ENCODE measurements around the gene TIAM1.
A peak's percentile ranks its signal among the peaks of the same experiment; 100 is the strongest.

TIAM1 gene

GRCh38 chr21:31294691-31295090 lies 49.4 kb downstream of the TIAM1 start:
- peak overlapping the region in 2 of 11 experiments; percentile 27 to 52; a peak in 3 of 22 replicates for H3K27ac ChIP-seq
- H3K27me3 ChIP-seq, result no peaks in the 10 kb centered on the region
- H3K9me3 ChIP-seq (replicated peaks in 1 of 11), result peaks cover 0 to 17% (median 7%) of the 10 kb centered on the region in 11 experiments; a peak in 14 of 22 replicates
- H3K4me1 ChIP-seq, result peaks cover 0 to 18% (median 0%) of the 10 kb centered on the region in 10 experiments; a peak in 8 of 20 replicates
- no peak for TF ChIP-seq Cebpa-rat (IDR thresholded peaks at IDR 0.05)
- peak overlapping the region in 3 of 11 experiments; percentile 28 to 72 (median 55); a peak in 4 of 22 replicates for H3K4me2 ChIP-seq
- peaks cover 0 to 12% (median 7%) of the 10 kb centered on the region in 11 experiments; a peak in 9 of 22 replicates for H3K36me3 ChIP-seq
- H3K9ac ChIP-seq, result no peak overlapping the region
- no peaks in the 10 kb centered on the region for H4K20me1 ChIP-seq
- no peak overlapping the region for H3K4me3 ChIP-seq

GRCh38 chr21:31293986-31294385 lies 50.1 kb downstream of the TIAM1 start:
- H3K27ac ChIP-seq, result peak overlapping the region in 3 of 11 experiments; percentile 26 to 52 (median 27); a peak in 4 of 22 replicates
- H3K36me3 ChIP-seq, result peaks cover 0 to 12% (median 7%) of the 10 kb centered on the region in 11 experiments; a peak in 8 of 22 replicates
- TF ChIP-seq Cebpa-rat (IDR thresholded peaks at IDR 0.05), result no peak
- no peak overlapping the region for H3K9ac ChIP-seq
- H3K9me3 ChIP-seq (replicated peaks in 1 of 11), result peaks cover 0 to 17% (median 7%) of the 10 kb centered on the region in 11 experiments; a peak in 14 of 22 replicates
- H3K4me1 ChIP-seq, result peaks cover 0 to 23% (median 0%) of the 10 kb centered on the region in 10 experiments; a peak in 8 of 20 replicates
- no peaks in the 10 kb centered on the region for H3K27me3 ChIP-seq
- H3K4me2 ChIP-seq, result peak overlapping the region in 4 of 11 experiments; percentile 40 to 72 (median 60); a peak in 9 of 22 replicates
- no peak overlapping the region for H3K4me3 ChIP-seq
- no peaks in the 10 kb centered on the region for H4K20me1 ChIP-seq

DNA sequence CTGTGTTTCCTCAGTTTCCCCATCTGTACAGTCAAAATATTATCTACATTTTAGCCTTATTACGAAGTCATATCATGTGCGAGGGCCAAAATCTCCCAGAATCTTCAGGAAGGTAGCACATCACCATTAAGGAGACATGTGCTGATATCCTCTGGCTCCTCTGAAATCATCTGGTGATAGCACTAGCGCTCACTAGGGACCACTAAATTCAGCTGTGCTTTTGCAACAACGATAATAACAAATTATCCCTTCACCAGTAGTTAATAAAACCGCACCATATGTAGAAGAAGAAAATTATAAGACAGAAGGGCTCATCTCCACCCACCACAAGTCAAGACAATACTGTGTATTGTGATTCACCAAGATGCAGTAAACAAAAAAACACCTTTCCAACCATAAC lies 53.3 kb downstream of the TIAM1 start:
- TF ChIP-seq Cebpa-rat (IDR thresholded peaks at IDR 0.05), result no peak
- H3K27me3 ChIP-seq, result no peaks in the 10 kb centered on the region
- H3K4me3 ChIP-seq, result no peak overlapping the region
- no peaks in the 10 kb centered on the region for H4K20me1 ChIP-seq
- no peak overlapping the region for H3K4me2 ChIP-seq
- peaks cover 0 to 15% (median 10%) of the 10 kb centered on the region in 11 experiments; a peak in 12 of 22 replicates for H3K9me3 ChIP-seq (replicated peaks in 1 of 11)
- H3K4me1 ChIP-seq, result peaks cover 0 to 23% (median 0%) of the 10 kb centered on the region in 10 experiments; a peak in 8 of 20 replicates
- H3K27ac ChIP-seq, result no peak overlapping the region
- H3K9ac ChIP-seq, result no peak overlapping the region
- peaks cover 0 to 16% (median 7%) of the 10 kb centered on the region in 11 experiments; a peak in 10 of 22 replicates for H3K36me3 ChIP-seq

DNA sequence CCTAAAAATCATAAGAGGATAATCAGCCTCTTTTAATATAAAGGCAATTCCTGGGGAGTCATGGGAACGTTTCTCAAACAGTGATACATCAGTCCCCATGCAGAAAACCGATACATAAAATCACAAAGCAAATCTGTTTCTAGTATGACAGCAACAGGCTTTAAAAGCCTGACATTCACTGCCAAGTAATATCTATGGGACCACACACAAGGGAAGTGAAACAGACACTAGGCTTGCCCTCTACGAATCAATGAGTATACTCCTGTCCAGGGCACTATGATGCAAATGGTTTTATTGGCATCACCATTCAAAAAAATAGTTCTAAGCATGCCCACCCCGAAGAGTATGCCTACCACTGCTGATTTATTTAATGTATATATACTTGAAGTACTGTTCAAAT lies 54.4 kb downstream of the TIAM1 start:
- H3K36me3 ChIP-seq, result peaks cover 0 to 17% (median 7%) of the 10 kb centered on the region in 11 experiments; a peak in 10 of 22 replicates
- no peaks in the 10 kb centered on the region for H4K20me1 ChIP-seq
- no peak overlapping the region for H3K9ac ChIP-seq
- H3K9me3 ChIP-seq (replicated peaks in 1 of 11), result peaks cover 0 to 13% (median 10%) of the 10 kb centered on the region in 11 experiments; a peak in 11 of 22 replicates
- no peak for TF ChIP-seq Cebpa-rat (IDR thresholded peaks at IDR 0.05)
- no peak overlapping the region for H3K4me3 ChIP-seq
- no peak overlapping the region for H3K4me2 ChIP-seq
- no peak overlapping the region for H3K27ac ChIP-seq
- peaks cover 7 to 30% (median 9%) of the 10 kb centered on the region in 10 experiments for H3K4me1 ChIP-seq
- no peaks in the 10 kb centered on the region for H3K27me3 ChIP-seq

DNA sequence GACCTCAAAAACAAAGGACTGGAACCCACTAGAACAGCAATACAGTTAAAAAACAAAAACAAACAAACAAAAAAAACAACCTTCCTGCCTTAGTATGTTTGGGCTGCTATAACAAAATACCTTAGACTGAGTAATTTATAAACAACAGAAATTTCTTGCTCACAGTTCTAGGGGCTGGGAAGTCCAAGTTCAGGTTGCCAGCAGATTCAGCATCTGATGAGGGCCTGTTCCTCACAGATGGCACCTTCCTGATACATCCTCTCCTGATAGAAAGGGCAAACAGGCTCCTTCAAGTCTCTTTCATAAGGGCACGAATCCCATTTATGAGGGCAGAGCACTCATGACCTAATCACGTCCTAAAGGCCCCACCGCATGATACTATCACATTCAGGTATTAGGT lies 55.9 kb downstream of the TIAM1 start:
- Histone ChIP-seq H3K27me3 (no peaks in the 10 kb centered on the region), H3K4me2 (no peak overlapping the region), H3K36me3 (peaks cover 0 to 16% (median 5%) of the 10 kb centered on the region in 11 experiments; a peak in 7 of 22 replicates), H3K9me3 (replicated peaks in 1 of 11) (peaks cover 0 to 12% (median 10%) of the 10 kb centered on the region in 11 experiments; a peak in 11 of 22 replicates), H3K4me1 (peaks cover 18 to 31% (median 22%) of the 10 kb centered on the region in 10 experiments), H4K20me1 (no peaks in the 10 kb centered on the region), H3K9ac (no peak overlapping the region), H3K27ac (no peak overlapping the region), H3K4me3 (no peak overlapping the region)
- no peak for TF ChIP-seq Cebpa-rat (IDR thresholded peaks at IDR 0.05)

DNA sequence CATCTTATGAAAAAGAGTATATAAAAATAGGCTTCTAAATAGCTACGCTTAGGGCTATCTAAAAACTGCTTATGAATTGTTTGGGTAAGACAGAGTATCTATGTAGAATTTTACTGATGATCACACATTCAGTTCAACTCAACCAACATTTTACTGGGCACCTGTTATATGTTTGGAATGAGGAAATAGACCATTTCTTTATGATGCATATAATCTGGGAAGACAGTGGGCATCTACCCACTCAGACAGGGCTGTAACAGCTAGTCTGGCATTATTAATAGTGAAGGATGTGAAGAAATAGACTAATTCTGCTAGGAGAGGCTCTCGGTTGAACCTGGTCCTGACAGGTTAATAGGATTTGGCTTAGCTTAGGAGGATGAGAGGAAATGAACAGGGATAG lies 56.9 kb downstream of the TIAM1 start:
- Histone ChIP-seq H3K36me3 (peaks cover 0 to 16% (median 0%) of the 10 kb centered on the region in 11 experiments; a peak in 3 of 22 replicates), H3K9ac (no peak overlapping the region), H4K20me1 (no peaks in the 10 kb centered on the region), H3K4me3 (no peak overlapping the region), H3K9me3 (replicated peaks in 1 of 11) (peaks cover 0 to 12% (median 7%) of the 10 kb centered on the region in 11 experiments; a peak in 11 of 22 replicates), H3K27ac (no peak overlapping the region), H3K4me1 (peaks cover 26 to 41% (median 27%) of the 10 kb centered on the region in 10 experiments), H3K27me3 (no peaks in the 10 kb centered on the region), H3K4me2 (no peak overlapping the region)
- TF ChIP-seq Cebpa-rat (IDR thresholded peaks at IDR 0.05), result no peak

- H3K9me3 ChIP-seq (replicated peaks in 1 of 11), result peaks cover 0 to 12% (median 7%) of the 10 kb centered on the region in 11 experiments; a peak in 11 of 22 replicates
- no peak overlapping the region for H3K4me2 ChIP-seq
- H3K27me3 ChIP-seq, result no peaks in the 10 kb centered on the region
- TF ChIP-seq Cebpa-rat (IDR thresholded peaks at IDR 0.05), result no peak
- H3K27ac ChIP-seq, result no peak overlapping the region
- no peaks in the 10 kb centered on the region for H4K20me1 ChIP-seq
- peaks cover 0 to 17% (median 0%) of the 10 kb centered on the region in 11 experiments; a peak in 3 of 22 replicates for H3K36me3 ChIP-seq
- peaks cover 26 to 44% (median 27%) of the 10 kb centered on the region in 10 experiments for H3K4me1 ChIP-seq
- H3K4me3 ChIP-seq, result no peak overlapping the region
- no peak overlapping the region for H3K9ac ChIP-seq
Measured at GRCh38 chr21:31286621-31287020, 57.4 kb downstream of the TIAM1 start.

- no peak overlapping the region for H3K9ac ChIP-seq
- peaks cover 0 to 17% (median 0%) of the 10 kb centered on the region in 11 experiments; a peak in 3 of 22 replicates for H3K36me3 ChIP-seq
- H3K4me3 ChIP-seq, result no peak overlapping the region
- peaks cover 0 to 12% (median 7%) of the 10 kb centered on the region in 11 experiments; a peak in 11 of 22 replicates for H3K9me3 ChIP-seq (replicated peaks in 1 of 11)
- no peaks in the 10 kb centered on the region for H4K20me1 ChIP-seq
- H3K27ac ChIP-seq, result peak overlapping the region in 5 of 11 experiments; percentile 5 to 36 (median 11); a peak in 4 of 22 replicates
- peaks cover 26 to 43% (median 27%) of the 10 kb centered on the region in 10 experiments for H3K4me1 ChIP-seq
- no peak for TF ChIP-seq Cebpa-rat (IDR thresholded peaks at IDR 0.05)
- peak overlapping the region; percentile 34 to 82 (median 64) for H3K4me2 ChIP-seq
- no peaks in the 10 kb centered on the region for H3K27me3 ChIP-seq
Measured at GRCh38 chr21:31284797-31285397, 59.2 kb downstream of the TIAM1 start.

DNA sequence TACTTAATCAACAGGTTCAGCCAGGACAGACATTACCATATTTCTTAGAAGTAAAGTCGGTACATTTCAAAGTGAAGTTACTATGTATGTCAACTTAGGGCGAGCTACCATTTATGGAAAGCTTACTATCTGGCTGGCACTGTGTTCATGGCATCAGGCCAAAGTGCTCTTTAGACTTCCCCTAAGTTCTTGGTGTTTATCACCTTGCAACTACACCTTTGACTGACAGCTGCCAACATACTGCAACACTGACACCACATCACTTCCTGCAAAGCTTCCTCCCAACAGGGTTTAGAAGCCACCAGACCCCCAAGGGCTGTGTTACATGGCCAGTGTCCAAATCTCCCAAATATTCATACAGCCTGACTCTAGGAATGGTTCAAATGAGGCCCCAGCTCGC lies 61.0 kb downstream of the TIAM1 start:
- Histone ChIP-seq H3K9ac (no peak overlapping the region), H3K4me3 (no peak overlapping the region), H3K4me1 (peaks cover 22 to 41% (median 34%) of the 10 kb centered on the region in 10 experiments), H3K36me3 (peaks cover 0 to 17% (median 0%) of the 10 kb centered on the region in 11 experiments; a peak in 3 of 22 replicates), H3K4me2 (peak overlapping the region; percentile 22 to 76 (median 58); a peak in 20 of 22 replicates), H3K27ac (no peak overlapping the region), H3K9me3 (replicated peaks in 1 of 11) (peaks cover 0 to 5% (median under 1%) of the 10 kb centered on the region in 11 experiments; a peak in 8 of 22 replicates), H4K20me1 (no peaks in the 10 kb centered on the region; a peak in 1 of 22 replicates), H3K27me3 (no peaks in the 10 kb centered on the region)
- no peak for TF ChIP-seq Cebpa-rat (IDR thresholded peaks at IDR 0.05)

Measured in BLaER1 treated with 17β-estradiol and CSF1 and Interleukin-3, amounts not matched to agents 10 nM and 100 nM (cell line).